ENCODE data around the gene CAPN9.
"Not testable (repeated sequence)": the region's sequence is repeated elsewhere in the genome, so short reads cannot be mapped to it uniquely, and the experiment has no call there.

The CAPN9 gene

DNA sequence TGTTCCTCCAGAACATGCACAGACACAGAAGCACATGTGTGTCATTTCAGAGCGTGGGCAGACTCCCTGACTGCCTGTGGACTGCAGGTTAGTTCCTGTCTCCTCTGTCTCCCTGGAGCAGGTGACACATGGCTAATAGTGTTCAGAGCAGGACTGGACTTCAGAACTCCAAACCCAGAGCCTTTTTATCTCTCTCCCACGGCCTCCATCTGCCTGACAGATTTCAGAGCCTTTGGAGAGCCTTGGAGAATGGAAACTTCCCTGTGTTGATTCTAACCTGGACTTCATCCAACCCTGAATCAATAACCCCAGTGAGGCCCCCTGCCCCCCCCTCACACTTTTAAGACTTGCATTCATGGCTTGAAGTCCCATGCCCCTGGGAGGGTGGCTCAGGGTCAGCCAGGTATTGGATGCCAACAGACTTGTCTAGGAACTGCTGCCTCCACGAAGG, 76.8 kb downstream of the CAPN9 start:
- DNase-seq (ENCODE audit: low spot score): no peak

DNA sequence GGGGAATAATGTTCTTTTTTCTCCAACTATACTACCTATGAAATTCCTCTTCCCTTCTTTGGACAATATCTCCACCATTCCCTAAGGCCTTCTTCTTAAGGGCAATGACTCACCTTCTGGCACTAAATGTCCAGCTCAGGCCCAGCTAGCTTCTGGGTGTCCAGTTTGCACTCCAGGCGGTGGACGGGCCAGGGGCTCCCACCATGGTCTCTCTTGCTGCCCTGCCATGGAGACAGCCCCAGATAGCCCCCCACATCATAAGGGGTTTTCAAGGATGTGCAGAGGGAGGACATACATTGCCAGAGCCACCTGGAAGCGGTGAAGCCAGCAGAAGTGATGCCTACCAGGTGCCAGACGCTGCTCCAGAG, 77.3 kb downstream of the CAPN9 start:
- DNase-seq (ENCODE audit: low spot score): no peak

DNA sequence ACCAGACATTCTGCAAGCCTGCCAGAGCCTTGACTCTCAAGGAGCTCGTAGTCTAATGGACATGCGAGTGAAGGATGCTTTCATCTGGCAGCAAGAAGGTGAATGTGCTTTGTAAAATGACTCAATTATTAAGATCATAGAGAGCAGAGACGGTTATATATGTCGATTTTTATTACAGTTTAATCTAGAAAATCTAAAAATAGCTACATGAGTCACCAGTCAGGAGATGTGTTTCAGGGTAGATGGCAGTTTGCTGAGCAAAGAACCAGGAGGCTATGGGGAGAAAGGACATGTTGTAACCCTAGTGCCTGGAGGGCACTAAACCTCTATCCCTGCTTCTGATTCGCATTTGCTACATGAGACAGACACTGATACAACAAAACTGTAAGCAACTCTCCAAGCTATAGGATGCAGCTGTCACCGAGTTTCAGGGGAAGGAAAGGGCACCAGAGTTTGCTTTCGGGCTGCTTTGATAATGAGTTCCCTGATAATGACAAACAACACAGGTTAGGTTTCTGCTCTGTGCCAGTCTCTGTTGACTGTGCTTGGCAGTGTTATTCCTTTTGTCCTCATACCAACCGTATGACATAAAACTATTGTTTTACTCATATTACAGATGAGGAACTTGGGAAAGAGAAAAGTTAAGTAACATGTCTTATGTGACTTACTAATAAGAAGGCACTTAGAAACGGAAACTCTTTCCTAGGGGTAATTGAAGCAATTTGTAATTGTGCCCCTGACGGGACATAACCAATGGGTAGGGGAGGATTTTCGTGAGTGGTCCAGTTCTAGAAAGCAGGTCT, 77.9 kb downstream of the CAPN9 start:
- DNase-seq (ENCODE audit: low spot score): no peak

DNA sequence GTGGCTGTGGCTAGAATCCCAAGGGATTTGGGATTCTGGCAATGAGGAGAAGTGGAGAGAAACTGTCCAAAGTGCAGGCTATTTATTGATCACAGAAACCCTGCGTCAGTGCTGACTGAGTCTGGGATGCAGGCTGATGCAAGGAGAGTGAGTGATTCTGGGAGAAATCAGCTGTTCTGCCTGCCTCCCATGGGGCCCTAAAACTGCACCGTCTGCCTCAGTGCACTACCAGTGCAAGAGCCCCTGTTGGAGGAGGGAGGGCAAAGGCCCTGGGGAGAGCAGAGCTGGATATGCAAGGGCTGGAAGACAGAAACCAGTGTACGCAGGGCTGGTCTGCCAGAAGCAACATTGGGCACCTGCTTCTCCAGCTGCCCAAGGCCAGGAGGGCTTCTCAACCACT, 78.6 kb downstream of the CAPN9 start:
- DNase-seq (ENCODE audit: low spot score): no peak

DNA sequence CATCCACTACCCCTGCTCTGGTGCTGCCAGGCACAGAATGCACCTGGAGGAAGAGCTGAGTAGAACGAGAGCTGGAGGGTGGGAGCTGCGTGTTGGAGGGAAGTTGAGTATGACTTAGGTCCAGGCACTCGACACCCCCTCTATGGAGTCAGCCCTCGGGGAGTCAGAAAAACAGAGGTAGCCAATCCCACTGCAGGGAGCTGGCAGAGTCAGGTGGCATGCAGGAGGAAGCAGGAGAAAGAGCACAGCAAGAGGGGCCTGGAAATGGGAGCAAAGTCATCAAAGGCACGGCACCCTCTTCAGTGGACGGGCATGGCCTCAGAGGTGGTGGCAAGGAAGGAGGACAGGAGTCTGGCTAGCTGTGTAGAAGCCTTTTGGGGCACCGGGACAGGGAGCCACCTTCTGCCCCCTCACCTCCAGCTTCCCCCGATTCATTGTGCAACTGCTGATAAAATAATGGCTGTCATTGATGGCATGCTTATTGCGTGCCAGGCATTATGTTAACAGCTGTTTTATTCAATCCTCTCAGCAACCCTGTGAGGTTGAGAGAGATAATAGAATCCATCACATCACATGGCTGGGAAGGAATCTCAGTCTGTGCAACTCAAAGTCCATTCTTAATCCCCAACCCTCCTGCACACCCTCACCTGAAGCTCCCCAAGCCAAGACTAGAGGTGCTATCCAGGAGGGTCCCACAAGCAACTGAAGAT, 79.1 kb downstream of the CAPN9 start:
- DNase-seq (ENCODE audit: low spot score): no peak

DNA sequence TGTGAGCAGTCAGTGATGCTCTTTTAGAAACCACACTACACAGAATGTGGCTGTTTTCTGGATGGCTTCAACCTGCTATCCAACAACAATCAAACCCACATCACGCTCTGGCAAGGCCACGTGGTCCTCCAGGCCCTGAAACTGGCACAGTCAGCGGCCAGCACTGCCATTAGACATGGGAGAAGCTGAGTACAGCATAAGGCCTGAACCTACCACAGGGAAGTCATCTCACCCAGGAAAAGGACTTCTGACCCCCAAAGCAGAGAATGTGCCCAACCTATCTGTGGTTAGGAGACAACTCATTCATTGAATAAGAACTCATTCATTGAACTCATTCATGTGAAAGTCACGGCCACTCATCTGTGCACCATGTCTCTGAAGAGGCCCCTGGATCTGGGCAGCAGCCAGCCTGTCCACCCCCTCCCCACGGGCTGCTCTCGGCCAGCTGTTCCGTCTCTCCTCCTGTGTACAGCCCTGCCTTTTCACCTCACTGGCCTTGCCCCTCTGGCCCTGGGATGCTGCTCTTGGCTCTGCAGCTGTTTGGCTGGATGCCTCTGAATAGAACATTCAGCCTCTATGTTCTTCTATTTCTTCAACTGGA, 80.0 kb downstream of the CAPN9 start:
- peak; percentile 84 for DNase-seq (ENCODE audit: low spot score)

DNA sequence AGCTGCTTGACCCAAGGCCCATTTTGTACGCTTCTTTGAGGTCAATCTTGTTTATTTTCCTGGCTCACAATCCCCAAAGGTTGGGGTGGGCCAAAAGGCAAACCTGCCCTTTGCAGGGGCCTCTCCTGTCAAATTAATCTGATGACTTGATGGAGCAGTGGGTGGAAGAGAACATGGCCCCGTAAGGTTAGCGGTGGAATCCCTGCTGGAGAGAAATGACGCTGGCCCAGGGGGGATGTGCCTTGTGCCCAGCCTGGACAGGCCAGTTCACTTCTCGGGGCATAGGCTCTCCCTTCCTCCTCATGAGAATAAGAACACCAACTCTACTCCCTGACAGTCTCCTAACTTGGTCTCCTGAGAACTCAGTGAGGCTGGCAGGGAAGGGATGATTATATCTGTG, 80.6 kb downstream of the CAPN9 start:
- DNase-seq (ENCODE audit: low spot score): no peak

DNA sequence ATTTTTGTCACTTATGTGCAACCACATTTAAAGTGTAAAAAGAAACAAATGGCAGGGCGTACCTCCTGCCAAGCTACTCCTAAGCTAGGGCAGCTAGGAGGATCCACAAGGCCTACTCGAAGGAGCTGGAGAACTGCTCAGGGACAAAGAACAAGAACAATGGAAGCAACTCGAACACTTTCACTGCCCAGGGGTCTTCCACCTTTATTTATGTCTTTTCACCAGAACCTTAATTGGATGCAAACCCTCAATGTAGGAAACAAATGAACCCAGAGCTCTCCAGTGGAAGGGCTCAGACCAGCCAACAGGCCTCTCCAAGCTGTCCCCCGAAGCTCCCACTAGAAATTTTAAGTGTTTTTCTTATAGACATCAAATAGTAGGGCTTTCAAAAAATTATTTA, 81.2 kb downstream of the CAPN9 start:
- DNase-seq (ENCODE audit: low spot score): no peak

DNA sequence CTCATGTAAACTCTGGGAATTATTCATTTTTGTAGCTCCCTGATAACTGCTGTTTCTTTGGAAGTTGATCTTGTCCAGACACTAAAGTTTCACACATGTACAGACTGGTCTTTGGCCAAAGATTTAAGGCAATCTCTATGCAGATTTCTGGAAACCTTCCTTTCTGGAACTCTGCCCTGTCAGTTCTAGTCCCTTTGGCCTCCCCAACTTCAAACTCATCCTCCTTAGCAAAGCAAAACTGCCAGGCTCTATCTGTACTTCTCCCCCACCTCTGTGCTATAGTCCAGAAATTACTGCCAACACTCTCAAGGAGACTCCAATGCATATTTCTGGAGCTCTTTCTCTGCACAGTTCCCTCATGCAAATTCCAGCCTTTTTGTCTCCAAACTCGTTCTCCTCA, 84.6 kb downstream of the CAPN9 start:
- DNase-seq (ENCODE audit: low spot score): no peak

DNA sequence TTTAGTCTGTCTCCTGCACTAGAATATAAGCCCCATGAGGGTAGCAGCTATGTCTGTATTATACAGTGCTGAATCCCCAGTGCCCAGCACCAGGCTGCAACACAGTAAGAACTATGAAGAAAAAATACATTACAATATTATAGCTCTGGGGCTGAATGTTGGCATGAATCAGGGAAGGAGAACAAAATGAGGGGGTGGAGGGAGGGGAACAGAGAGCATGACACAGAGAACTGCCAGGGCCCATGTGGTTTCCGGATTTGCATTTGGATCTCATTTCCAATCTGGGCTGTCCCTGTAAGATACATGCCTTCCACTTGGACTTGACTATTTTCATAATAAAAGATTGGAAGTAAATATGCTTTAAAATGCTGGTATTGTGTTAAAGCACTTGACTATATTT, 85.3 kb downstream of the CAPN9 start:
- DNase-seq (ENCODE audit: low spot score): no peak

DNA sequence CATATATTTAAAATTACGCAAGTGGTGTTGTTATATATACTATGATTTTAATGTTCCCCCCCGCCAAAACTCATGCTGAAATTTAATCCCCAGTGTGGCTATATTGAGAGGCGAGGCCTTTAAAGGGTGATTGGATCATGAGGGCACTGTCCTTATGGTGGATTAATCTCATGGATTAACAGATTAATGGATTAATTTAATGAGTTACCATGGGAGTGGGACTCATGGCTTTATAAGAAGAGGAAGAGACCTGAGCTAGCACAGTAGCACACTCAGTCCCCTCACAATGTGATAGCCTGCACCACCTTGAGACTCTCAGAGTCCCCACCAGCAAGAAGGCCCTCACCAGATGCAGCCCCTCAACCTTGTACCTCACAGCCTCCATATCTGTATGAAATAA, 86.3 kb downstream of the CAPN9 start:
- DNase-seq (ENCODE audit: low spot score): no peak

DNA sequence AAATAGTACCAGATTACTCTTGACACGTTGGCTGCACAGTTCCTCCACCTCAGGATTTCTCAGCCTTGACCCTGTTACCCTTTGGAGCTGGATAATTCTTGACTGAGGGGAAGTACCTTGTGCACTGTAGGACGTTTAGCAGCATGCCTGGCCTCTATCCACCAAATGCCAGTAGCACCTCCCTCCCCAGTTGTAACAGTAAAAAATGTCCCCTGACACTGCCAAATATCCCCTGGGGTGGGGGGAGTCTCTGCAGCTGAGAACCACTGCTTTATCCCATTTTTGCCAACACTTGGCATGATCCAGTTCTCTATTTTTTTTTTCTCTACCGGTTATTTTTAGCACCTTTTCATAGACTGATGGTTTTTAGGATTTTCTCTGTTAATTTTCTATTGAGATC, 87.1 kb downstream of the CAPN9 start:
- DNase-seq (ENCODE audit: low spot score): no peak

DNA sequence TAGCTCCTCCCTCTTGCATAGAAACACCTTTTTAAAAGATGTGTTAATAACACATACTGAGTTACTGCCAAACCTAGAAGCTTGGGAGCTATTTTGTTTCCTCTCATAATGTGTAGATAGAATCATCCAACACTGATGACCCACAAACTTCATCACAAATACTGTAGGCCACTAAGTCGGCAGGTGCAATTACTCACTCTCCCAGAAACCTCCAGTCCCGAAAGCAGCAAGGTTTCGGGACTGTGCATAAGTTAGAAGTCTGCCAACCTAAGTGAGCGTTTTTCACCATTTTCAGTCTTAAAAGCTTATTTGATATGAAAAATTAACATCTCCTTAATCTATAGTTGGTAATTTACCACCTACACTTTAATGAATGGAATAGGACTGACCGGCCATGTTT, 89.2 kb downstream of the CAPN9 start:
- DNase-seq (ENCODE audit: low spot score): no peak

DNA sequence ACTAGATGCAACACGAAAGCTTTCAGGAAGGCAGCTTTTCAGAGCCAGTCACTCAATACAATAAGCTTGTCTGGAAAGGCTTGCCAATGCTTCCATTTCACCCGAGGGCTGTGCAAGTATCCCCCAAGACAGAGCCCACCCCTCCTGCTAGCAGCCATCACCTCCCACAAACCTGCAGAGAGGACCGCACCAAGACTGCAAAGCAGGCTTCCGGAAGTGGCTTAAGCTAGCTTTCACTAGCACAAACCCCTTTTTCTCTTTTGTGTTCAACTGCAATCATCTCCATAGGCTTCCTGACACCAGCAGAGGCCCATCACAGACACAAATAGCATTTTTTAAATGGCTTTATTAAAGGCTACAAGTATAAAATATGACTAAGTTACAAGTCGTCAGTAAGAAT, 89.6 kb downstream of the CAPN9 start:
- no peak for DNase-seq (ENCODE audit: low spot score)

DNA sequence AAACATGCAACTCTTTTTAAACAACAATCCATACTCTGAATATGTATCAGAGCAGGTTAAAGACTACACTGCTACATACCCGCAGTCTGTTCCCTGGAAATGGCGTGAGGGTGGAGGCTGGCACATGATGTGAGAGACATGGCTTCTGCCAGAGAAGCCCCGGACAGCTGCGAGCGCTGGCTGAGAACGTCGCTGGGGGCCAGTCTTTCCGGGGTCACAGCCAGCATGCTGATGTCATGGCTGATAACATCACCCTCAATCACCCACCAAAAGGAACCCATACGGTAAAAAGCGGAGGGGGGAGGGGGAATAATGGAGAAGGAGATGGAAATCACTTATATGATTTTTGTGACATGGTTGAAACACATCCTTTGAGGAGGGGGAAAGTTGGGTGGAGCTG, 92.0 kb downstream of the CAPN9 start:
- DNase-seq (ENCODE audit: low spot score): peak; percentile 82

DNA sequence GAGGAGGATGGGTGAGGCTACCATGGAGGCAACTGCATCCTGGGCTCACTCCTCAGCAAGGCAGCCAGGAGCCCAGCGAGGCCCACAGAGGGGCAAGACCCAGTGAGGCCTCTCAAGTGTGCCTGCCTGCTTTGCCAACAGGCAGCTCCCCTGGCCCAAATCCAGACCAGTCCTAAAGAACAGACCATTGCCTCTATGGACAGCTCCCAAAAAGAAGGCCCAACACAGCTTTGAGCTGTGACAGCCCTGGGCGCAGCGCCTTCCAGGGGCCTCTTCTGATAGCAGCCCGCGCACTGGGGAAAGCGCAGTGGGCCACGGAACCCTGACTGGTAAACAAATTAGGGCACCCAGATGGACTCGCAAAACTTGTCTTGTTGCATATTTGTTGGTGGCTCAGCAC, 95.6 kb downstream of the CAPN9 start:
- DNase-seq (ENCODE audit: low spot score): no peak

DNA sequence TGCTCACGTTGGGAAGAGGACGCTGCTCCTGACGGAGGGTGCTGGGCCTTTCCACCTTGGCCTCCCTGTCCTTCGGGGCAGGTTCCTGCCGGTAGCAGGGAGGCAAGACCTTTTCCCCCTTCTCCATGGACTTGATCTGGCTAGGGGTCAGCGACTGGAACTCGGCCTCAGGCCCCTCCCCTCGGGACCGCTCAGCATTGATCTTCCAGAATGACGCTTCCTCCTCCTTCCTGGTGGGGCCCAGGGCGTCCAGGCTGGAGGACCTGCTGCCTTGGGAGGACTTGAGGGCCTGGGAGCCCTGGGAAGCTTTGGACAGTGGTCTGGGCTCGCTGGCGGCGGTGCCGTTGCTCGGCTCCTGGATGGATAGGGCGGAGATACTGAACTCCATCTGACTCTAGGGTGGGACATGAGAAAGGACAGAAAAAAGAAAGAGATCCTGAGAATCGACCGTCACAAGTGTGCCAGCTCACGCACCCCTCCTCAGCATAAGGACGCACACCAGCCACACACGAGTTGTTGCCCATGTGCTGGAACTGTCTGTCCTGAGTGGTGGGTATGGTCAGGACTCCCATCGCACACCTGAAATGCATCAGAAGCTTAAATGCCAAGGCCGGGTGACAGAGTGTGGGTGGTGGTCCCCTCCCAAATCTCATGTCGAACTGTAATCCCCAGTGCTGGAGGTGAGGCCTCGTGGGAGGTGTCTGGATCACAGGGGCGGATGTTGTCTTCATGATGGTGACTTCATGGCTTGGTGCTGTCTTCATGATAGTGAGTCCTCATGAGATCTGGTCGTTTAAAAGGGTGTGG, 96.5 kb downstream of the CAPN9 start:
- no peak for DNase-seq (ENCODE audit: low spot score)

DNA sequence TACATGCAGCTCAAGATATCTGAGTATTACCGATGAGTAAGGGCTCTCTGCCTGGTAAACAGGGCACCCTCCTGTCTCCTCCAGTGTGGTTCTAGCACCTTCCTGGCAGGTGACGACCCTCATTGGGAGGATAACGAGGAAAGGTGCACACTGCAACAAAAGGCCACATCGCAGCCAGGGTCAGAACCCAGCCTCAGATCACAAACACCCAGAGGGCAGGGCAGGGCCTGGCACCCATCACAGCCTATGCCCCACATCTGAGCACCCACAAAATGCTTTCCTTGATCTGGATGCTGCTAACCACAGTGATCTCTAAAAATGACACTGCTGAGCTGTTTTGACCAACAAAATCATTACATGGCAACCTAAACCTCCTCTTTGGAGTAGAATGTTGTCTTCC, 97.4 kb downstream of the CAPN9 start:
- no peak for DNase-seq (ENCODE audit: low spot score)

DNA sequence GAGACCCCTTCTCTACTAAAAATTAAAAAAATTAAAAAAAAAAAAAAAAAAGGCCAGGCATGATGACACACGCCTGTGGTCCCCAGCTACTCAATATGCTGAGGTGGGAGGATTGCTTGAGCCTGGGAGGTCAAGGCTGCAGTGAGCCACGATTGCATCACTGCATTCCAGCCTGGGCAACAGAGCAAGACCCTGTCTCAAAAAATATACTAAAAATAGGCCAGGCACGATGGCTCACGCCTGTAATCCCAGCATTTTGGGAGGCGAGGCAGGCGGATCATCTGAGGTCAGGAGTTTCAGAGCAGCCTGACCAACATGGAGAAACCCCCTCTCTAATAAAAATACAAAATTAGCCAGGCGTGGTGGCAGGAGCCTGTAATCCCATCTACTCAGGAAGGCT, 98.0 kb downstream of the CAPN9 start:
- DNase-seq (ENCODE audit: low spot score): not testable (repeated sequence)

DNA sequence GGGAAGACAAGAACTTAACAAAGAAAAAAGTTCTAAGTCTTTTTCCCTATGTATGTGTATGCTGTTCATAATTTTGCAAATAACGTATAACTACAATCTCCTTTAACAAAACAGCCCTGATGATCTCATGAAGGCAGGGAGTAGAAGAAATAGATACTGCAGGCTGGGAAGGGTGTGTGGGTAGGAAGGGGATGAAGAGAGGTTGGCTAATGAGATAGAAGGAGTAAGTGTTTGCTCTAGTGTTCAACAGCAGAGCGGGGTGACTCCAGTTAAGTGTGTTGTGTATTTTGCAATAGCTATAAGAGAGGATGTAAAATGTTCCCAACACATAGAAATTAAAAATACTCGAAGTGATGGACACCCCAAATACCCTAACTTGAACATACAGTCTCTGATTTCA, 101.0 kb downstream of the CAPN9 start:
- DNase-seq (ENCODE audit: low spot score): no peak

DNA sequence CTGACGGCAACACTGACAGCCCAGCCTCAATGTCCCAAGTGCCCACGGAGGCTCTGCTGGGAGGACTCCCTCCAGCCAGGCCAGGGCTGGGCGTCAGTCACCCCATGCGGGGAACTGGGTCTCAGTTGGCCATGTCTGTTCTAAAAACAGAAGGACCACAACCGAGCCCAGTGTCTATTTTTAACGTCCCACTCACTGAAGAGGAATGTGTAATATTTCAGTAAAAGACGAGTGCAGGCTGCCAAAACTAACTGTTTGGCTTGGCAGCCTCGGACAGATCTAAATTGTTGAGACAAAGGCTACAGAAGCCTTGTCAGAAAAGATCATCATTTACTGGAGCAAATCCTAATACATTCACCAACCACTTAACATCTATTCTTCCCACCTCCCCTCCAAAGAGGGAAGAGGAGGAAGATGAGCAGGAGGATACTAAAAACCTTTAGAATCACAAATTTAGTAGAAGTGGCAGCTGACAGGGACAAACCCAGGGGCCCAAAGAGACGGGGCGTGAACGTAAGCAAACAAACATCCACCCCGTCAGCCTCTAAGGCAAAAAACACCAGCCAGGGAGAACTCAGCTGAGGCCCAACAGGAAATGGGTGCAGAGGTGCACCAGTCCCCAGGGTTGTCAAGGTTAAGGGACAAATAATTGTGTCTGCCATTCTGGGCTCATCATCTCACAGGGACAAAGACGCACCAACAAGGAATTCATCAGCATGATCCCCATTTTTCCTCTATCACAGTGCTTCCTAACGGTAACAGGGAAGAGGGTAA, 102.5 kb downstream of the CAPN9 start:
- no peak for DNase-seq (ENCODE audit: low spot score)

DNA sequence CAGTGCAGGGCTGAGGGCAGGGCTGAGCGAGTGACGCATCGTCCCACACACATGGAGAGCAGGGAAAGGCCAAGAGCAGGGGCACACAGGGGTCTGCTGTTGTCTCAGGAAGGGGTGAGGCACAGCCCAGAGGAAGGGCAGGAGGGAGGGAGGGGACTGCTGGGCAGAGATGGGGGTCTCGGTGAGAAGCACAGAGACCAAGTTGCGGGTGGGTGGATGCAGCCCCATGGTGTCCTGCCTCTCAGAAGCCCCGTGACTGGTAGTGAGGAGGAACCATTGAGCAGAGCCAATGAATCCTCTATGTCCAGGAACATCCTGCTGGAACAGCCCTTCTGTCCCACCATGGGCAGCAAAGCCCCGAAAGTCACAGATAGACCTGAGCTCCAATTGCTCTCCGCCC, 103.4 kb downstream of the CAPN9 start:
- no peak for DNase-seq (ENCODE audit: low spot score)
